Tibial nerve (tissue), 4 donors: ENCODE results near the gene ROMO1. TPM values are rescaled to one million over a fixed set of nuclear protein-coding genes. Genes with fewer than 3 reads are reported as not detected.
"Not testable (repeated sequence)": the region's sequence is repeated elsewhere in the genome, so short reads cannot be mapped to it uniquely, and the experiment has no call there.

Source experiments
- DNase-seq, 2 donors: peaks; one replicate each; pipeline ENCODE4 v3.0.0-alpha.2; 2019; ENCODE audit warnings: low spot score in 2 of 2
- H3K27ac ChIP-seq, 4 donors: fragments of 200-600 bp; sonication (generic) in 3 of 4; one replicate each; pipeline ENCODE4 v1.5.1; 2017 to 2019; ENCODE audit warnings: mild to moderate bottlenecking in 1 of 4
- H3K27me3 ChIP-seq, 2 donors: fragments of 200-600 bp; sonication (generic) in 1 of 2; one replicate each; pipeline versions ENCODE4 v1.5.1 to v1.6.0; 2017 to 2019
- H3K36me3 ChIP-seq, 3 donors: fragments of 200-600 bp; sonication (generic); one replicate each; pipeline ENCODE4 v1.5.1; 2018 to 2019
- H3K4me1 ChIP-seq, 4 donors: fragments of 200-600 bp; sonication (generic) in 3 of 4; one replicate each; pipeline ENCODE4 v1.5.1; 2017 to 2019
- H3K4me3 ChIP-seq, 4 donors: fragments of 200-600 bp; sonication (generic) in 3 of 4; one replicate each; pipeline ENCODE4 v1.5.1; 2017 to 2019; ENCODE audit warnings: mild to moderate bottlenecking in 1 of 4, moderate library complexity in 1 of 4
- H3K9me3 ChIP-seq, 4 donors: fragments of 200-600 bp; sonication (generic) in 3 of 4; one replicate each; pipeline ENCODE4 v1.5.1; 2017 to 2019
- EP300 ChIP-seq, 2 donors: sonication (generic); formaldehyde crosslinking; IDR thresholded peaks; one replicate each; pipeline ENCODE4 v1.6.1; 2017; ENCODE audit warnings: antibody characterized with exemption in 2 of 2, mild to moderate bottlenecking in 1 of 2
- POLR2A ChIP-seq, 2 donors: fragments of 450-650 bp; IDR thresholded peaks; one replicate each; pipeline ENCODE4 v1.6.1; 2017; ENCODE audit warnings: antibody characterized with exemption in 2 of 2, mild to moderate bottlenecking in 2 of 2, moderate library complexity in 2 of 2
- WGBS, 2 donors: methylation state at CpG; one replicate each; pipeline ENCODE4 v1.1.5; 2018; 5-methylcytosine and 5-hydroxymethylcytosine counted together
- total RNA-seq, 4 donors: library from RNA; depleted of rRNA; stranded (reverse); fragments of >200 nt; gene quantifications; one replicate each; pipeline ENCODE4 v1.1.0, GENCODE V29; 2016
- TF ChIP-seq, protein P1 (sequence below), 5 experiments: fragments of 200-600 bp in 3 of 5; fragments of 450-650 bp in 2 of 5; sonication (generic) in 3 of 5; IDR thresholded peaks; one replicate each; pipeline ENCODE4 v1.5.1; 2016 to 2019; ENCODE audit warnings: antibody characterized with exemption in 5 of 5, mild to moderate bottlenecking in 3 of 5, moderate library complexity in 2 of 5

ROMO1 gene
- total RNA-seq, 4 donors from 2014 or later = 237 to 447 (median 320) TPM

- no peaks in the 10 kb centered on the region for H3K9me3 ChIP-seq
- no peaks in the 10 kb centered on the region for H3K27me3 ChIP-seq
- no peak overlapping the region for H3K27ac ChIP-seq
- DNase-seq = no peak
- WGBS, 2 donors = 72 to 74% methylated on average over 8 of the region's 8 CpGs
- TF ChIP-seq, protein P1, sequence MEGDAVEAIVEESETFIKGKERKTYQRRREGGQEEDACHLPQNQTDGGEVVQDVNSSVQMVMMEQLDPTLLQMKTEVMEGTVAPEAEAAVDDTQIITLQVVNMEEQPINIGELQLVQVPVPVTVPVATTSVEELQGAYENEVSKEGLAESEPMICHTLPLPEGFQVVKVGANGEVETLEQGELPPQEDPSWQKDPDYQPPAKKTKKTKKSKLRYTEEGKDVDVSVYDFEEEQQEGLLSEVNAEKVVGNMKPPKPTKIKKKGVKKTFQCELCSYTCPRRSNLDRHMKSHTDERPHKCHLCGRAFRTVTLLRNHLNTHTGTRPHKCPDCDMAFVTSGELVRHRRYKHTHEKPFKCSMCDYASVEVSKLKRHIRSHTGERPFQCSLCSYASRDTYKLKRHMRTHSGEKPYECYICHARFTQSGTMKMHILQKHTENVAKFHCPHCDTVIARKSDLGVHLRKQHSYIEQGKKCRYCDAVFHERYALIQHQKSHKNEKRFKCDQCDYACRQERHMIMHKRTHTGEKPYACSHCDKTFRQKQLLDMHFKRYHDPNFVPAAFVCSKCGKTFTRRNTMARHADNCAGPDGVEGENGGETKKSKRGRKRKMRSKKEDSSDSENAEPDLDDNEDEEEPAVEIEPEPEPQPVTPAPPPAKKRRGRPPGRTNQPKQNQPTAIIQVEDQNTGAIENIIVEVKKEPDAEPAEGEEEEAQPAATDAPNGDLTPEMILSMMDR (IDR thresholded peaks at IDR 0.05) = no peak
- no peak for TF ChIP-seq POLR2A (IDR thresholded peaks at IDR 0.05)
- TF ChIP-seq EP300 (IDR thresholded peaks at IDR 0.05) = no peak
- H3K4me3 ChIP-seq = no peak overlapping the region
- H3K36me3 ChIP-seq = peaks cover 4 to 96% (median 65%) of the 10 kb centered on the region in 3 donors
- H3K4me1 ChIP-seq = peaks cover 0 to 24% (median 0%) of the 10 kb centered on the region in 4 donors
Measured at GRCh38 chr20:35719717-35720116, 20.5 kb downstream of the ROMO1 start.

- TF ChIP-seq EP300 (IDR thresholded peaks at IDR 0.05) (no peak), POLR2A (IDR thresholded peaks at IDR 0.05) (no peak)
- TF ChIP-seq, protein P1 (IDR thresholded peaks at IDR 0.05) = no peak
Measured at GRCh38 chr20:35720165-35721123, 21.2 kb downstream of the ROMO1 start.

DNA sequence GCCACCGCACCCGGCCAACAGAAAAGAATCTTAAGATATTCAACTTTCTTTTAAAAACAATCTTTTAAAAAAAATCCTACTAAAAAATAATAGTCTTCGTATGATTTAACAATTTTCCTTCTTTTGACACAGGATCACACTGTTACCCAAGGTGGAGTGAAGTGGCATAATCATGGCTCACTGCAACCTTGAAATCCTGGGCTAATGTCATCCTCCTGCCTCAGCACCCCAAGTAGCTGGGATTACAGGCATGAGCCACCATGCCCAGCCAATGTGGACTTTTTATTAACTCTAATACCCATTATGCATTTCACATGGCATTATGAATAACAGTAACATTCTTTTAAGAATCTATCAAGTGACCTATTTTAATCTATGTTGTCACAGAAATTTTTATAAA, 22.0 kb downstream of the ROMO1 start:
- no peak overlapping the region for H3K4me3 ChIP-seq
- peaks cover 4 to 96% (median 72%) of the 10 kb centered on the region in 3 donors for H3K36me3 ChIP-seq
- peaks cover 0 to 24% (median 0%) of the 10 kb centered on the region in 4 donors for H3K4me1 ChIP-seq
- DNase-seq = no peak
- H3K9me3 ChIP-seq = no peaks in the 10 kb centered on the region
- no peaks in the 10 kb centered on the region for H3K27me3 ChIP-seq
- WGBS, 2 donors = 86 to 89% methylated on average over 3 of the region's 3 CpGs
- TF ChIP-seq POLR2A (IDR thresholded peaks at IDR 0.05) = no peak
- H3K27ac ChIP-seq = no peak overlapping the region

More at GRCh38 chr20:35720165-35721123, 21.2 kb downstream of the ROMO1 start:
- DNase-seq = no peak
- no peaks in the 10 kb centered on the region for H3K9me3 ChIP-seq
- peaks cover 0 to 24% (median 0%) of the 10 kb centered on the region in 4 donors for H3K4me1 ChIP-seq
- 88 to 93% methylated on average over 13 of the region's 13 CpGs for WGBS, 2 donors
- no peak overlapping the region for H3K4me3 ChIP-seq
- H3K27me3 ChIP-seq = no peaks in the 10 kb centered on the region
- peaks cover 4 to 96% (median 72%) of the 10 kb centered on the region in 3 donors for H3K36me3 ChIP-seq
- H3K27ac ChIP-seq = no peak overlapping the region

DNA sequence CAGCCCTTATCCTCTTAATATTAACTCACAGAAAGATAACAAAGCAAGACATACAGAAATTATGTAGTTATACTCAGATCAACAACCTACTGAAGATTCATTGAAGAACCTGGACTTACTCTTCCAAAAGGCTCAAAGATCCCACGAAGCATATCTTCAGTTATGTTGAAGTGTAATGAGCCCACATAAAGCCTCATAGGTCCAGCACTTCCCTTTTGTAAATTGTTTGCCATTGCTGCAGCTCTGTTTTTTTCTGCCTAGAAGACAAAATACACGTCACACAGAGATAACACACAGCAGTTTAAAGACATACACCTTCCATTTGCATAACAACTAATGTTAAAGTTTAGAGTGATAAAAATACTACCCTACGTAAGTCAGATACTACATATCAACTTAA, 22.4 kb downstream of the ROMO1 start:
- Histone ChIP-seq H3K27ac (no peak overlapping the region), H3K27me3 (no peaks in the 10 kb centered on the region), H3K4me1 (peaks cover 0 to 24% (median 0%) of the 10 kb centered on the region in 4 donors), H3K4me3 (no peak overlapping the region), H3K36me3 (peaks cover 4 to 96% (median 71%) of the 10 kb centered on the region in 3 donors), H3K9me3 (no peaks in the 10 kb centered on the region)
- TF ChIP-seq, protein P1 (IDR thresholded peaks at IDR 0.05) = no peak
- TF ChIP-seq EP300 (IDR thresholded peaks at IDR 0.05) = no peak
- TF ChIP-seq POLR2A (IDR thresholded peaks at IDR 0.05) = no peak
- no peak for DNase-seq
- 68 to 77% methylated on average over 3 of the region's 3 CpGs for WGBS, 2 donors

DNA sequence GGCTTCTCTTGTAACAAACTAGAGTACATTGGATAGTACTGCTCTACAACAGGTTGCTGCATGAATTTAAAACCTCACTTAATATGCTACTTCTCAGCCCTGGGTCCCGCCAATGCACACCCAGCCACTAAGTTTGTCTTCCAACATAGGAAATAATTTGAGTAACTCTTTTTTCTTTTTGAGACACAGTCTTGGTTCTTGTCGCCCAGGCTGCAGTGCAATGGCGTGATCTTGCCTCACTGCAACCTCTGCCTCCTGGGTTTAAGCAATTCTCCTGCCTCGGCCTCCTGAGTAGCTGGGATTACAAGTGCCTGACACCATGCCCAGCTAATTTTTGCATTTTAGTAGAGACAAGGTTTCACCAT, 24.1 kb downstream of the ROMO1 start:
- H3K27ac ChIP-seq = not testable (repeated sequence)
- H3K36me3 ChIP-seq = peaks cover 4 to 94% (median 75%) of the 10 kb centered on the region in 3 donors
- peaks cover 0 to 20% (median 0%) of the 10 kb centered on the region in 4 donors for H3K4me1 ChIP-seq

GRCh38 chr20:35723652-35724320, 24.6 kb downstream of the ROMO1 start:
- H3K9me3 ChIP-seq, H3K4me3 ChIP-seq, H3K27me3 ChIP-seq, DNase-seq, H3K27ac ChIP-seq: not testable (repeated sequence)
- H3K36me3 ChIP-seq = peaks cover 4 to 96% (median 74%) of the 10 kb centered on the region in 3 donors
- H3K4me1 ChIP-seq = peaks cover 0 to 25% (median 0%) of the 10 kb centered on the region in 4 donors
- WGBS, 2 donors = 93 to 94% methylated on average over 12 of the region's 12 CpGs

More for the DNA sequence above, 24.1 kb downstream of the ROMO1 start:
- WGBS, 2 donors = 85 to 87% methylated on average over 4 of the region's 4 CpGs
- H3K27me3 ChIP-seq, H3K9me3 ChIP-seq, H3K4me3 ChIP-seq, DNase-seq: not testable (repeated sequence)
